ENCODE results near the gene ZNRF3.

ZNRF3 gene

DNA sequence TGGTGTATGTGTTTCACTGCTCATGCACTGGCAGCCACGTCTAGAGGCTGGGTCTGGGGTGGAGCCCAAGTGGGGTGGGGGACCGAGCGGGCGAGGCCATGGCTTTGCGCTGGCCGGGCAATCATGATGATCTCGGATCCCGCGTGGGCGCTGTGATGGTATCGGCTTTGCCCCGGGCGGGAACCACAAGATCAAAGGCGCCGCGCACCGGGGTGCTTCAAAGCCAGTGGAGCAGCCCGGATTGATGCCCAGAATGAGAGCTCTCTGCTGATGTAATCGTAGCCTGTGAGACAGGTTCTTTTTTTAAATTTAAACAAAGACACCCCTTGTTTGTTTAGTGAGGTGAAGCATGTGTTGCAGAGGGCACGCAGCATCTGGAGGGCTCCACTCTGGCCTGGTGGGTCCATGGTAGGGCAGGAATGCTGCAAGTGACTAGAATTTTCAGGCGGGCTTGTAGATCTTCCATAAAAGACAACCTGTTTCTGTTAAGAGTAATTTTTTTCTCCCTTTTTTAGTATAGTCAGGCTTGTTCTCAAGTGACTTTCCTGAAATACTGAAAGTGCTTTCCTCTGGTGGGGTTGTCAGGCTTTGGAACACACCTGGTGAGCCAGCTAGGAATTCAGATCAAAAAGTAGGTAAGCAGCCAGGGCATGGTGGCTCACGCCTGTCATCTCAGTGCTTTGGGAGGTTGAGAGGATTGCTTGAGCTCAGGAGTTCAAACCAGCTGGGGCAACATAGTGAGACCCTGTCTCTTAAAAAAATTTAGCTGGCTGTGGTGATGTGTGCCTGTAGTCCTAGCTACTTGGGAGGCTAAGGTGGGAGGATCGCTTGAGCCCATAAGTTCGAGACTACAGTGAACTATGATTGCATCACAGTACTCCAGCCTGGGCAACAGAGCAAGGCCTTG, 40.7 kb downstream of the ZNRF3 start:
- POLR2A ChIA-PET: no interaction called here
- DNase-seq (ENCODE audit: low read depth, low spot score): no peak
- TF ChIP-seq, protein P1, sequence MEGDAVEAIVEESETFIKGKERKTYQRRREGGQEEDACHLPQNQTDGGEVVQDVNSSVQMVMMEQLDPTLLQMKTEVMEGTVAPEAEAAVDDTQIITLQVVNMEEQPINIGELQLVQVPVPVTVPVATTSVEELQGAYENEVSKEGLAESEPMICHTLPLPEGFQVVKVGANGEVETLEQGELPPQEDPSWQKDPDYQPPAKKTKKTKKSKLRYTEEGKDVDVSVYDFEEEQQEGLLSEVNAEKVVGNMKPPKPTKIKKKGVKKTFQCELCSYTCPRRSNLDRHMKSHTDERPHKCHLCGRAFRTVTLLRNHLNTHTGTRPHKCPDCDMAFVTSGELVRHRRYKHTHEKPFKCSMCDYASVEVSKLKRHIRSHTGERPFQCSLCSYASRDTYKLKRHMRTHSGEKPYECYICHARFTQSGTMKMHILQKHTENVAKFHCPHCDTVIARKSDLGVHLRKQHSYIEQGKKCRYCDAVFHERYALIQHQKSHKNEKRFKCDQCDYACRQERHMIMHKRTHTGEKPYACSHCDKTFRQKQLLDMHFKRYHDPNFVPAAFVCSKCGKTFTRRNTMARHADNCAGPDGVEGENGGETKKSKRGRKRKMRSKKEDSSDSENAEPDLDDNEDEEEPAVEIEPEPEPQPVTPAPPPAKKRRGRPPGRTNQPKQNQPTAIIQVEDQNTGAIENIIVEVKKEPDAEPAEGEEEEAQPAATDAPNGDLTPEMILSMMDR (IDR thresholded peaks at IDR 0.05; ENCODE audit: insufficient read depth, low read length, missing control alignments): no peak
- H3K4me3 ChIP-seq (ENCODE audit: low read depth, low read length): no peak overlapping the region
- CTCF ChIA-PET: interaction anchor here (0.9 to 1.1 kb wide), 2 partner anchors 20 to 1046 kb away, joined by 3 read pairs; no protein-coding TSS in a partner anchor

DNA sequence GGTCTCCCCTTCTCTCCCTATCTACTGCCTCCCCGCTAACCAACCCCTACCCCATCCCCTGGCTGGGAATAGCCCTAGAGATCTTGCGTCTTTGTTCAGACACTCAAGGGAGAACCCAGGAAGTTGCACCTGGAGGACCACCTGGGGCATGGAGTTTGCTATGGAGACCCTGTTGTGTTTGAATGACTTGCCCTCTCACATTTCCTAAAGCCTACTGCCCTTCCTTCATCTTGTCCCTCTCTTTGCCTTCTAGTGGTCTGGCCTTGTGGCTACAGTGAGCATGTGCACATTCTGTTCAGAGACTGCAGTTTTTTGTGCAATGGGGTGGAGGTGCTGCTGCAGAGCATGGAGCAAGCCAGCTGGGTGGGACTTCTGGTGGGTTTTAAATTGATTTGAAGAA, 42.5 kb downstream of the ZNRF3 start:
- TF ChIP-seq, protein P1 (IDR thresholded peaks at IDR 0.05; ENCODE audit: insufficient read depth, low read length, missing control alignments): no peak
- ChIA-PET POLR2A (no interaction called here), CTCF (no interaction called here)
- DNase-seq (ENCODE audit: low read depth, low spot score): no peak
- no peak overlapping the region for H3K4me3 ChIP-seq (ENCODE audit: low read depth, low read length)

DNA sequence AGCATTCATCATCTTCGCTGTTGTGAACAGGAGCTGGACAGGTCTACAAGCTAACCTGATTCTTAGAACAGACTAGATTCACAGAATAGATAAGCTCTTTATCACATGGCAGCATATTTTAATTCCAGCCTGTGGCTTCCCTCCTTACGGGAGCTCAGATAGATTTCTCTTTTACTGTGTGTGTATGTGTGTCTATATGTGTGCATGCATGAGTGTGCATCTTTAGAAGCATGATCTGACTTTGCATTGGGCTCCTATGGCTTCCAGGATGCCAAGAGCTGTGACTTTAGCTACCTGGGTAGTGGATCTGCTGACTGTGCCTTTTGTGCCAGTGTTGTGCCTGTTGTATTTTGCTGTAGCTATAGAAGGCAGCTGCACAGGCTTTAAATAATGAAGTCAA, 44.3 kb downstream of the ZNRF3 start:
- DNase-seq (ENCODE audit: low read depth, low spot score): no peak
- POLR2A ChIA-PET: no interaction called here
- no peak overlapping the region for H3K4me3 ChIP-seq (ENCODE audit: low read depth, low read length)
- TF ChIP-seq, protein P1 (IDR thresholded peaks at IDR 0.05; ENCODE audit: insufficient read depth, low read length, missing control alignments): no peak
- CTCF ChIA-PET: interaction anchor here (1.2 to 1.7 kb wide), 2 partner anchors 9 to 113 kb away, joined by 4 to 7 read pairs; no protein-coding TSS in a partner anchor

DNA sequence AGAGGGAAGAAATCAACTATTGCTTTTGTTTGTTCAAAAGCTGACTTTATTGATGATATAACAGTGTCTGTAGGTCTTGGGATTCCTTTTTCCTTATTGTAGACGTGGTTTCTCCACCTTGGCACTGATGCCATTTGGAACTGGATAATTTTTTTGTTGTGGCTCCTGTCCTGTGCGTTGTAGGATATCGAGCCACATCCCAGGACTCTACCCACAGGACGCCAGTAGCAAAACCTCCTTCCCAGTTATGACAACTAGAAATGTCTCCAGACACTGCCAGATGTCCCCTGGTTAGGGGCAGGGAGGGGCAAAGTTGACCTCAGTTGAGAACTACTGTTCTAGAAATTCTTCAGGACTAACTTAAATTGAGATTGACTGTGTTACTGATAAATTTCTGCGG, 45.8 kb downstream of the ZNRF3 start:
- no peak overlapping the region for H3K4me3 ChIP-seq (ENCODE audit: low read depth, low read length)
- TF ChIP-seq, protein P1 (IDR thresholded peaks at IDR 0.05; ENCODE audit: insufficient read depth, low read length, missing control alignments): no peak
- no peak for DNase-seq (ENCODE audit: low read depth, low spot score)
- POLR2A ChIA-PET: no interaction called here
- CTCF ChIA-PET: interaction anchor here (1.9 kb wide), 1 partner anchor 9 kb away, joined by 6 read pairs; no protein-coding TSS in a partner anchor

DNA sequence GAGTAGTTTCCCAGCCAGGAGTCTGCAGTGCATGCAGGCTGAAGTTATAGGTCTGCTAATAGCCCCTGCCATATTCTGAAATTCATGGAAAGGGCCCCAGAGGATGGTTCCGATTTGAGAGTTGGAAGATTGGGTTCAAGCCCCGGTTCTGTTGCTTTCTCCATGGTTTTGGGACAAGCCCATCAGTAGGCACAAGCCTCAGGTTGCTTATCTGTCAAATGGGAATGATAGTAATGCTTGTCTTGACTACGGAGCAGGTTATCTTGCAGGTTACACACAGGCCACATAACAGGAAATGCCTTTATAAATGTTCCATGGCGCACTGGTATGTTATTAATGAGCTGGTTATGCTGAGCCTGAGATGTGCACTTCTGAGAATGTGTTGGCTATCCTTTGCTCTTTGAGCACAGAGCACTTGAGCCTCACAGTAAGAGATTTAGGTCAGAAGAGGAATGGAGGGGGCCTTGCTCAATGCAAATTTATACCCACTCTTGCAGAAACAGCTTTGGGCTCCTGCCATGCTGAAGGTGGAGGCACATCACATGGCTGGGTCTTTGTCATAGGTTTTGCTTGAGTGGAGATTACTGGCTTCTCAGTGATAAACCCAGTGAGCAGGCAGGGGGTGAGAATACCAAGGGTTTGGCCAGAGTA, 47.1 kb downstream of the ZNRF3 start:
- TF ChIP-seq, protein P1 (IDR thresholded peaks at IDR 0.05; ENCODE audit: insufficient read depth, low read length, missing control alignments): no peak
- ChIA-PET POLR2A (no interaction called here), CTCF (interaction anchor here (0.9 to 1.9 kb wide), 2 partner anchors 11 to 33 kb away, joined by 3 to 6 read pairs; no protein-coding TSS in a partner anchor)
- H3K4me3 ChIP-seq (ENCODE audit: low read depth, low read length): no peak overlapping the region
- no peak for DNase-seq (ENCODE audit: low read depth, low spot score)
